HG02610 (cell line): ENCODE data around the gene ZNF319.

Source experiments
- ATAC-seq: cut with Tn5 transposase; IDR thresholded peaks from one replicate; pipeline ENCODE4 v1.9.1; 2021; ENCODE audit warnings: mild to moderate bottlenecking, moderate library complexity; ENCODE audit not compliant: unreplicated experiment

ZNF319 gene

DNA sequence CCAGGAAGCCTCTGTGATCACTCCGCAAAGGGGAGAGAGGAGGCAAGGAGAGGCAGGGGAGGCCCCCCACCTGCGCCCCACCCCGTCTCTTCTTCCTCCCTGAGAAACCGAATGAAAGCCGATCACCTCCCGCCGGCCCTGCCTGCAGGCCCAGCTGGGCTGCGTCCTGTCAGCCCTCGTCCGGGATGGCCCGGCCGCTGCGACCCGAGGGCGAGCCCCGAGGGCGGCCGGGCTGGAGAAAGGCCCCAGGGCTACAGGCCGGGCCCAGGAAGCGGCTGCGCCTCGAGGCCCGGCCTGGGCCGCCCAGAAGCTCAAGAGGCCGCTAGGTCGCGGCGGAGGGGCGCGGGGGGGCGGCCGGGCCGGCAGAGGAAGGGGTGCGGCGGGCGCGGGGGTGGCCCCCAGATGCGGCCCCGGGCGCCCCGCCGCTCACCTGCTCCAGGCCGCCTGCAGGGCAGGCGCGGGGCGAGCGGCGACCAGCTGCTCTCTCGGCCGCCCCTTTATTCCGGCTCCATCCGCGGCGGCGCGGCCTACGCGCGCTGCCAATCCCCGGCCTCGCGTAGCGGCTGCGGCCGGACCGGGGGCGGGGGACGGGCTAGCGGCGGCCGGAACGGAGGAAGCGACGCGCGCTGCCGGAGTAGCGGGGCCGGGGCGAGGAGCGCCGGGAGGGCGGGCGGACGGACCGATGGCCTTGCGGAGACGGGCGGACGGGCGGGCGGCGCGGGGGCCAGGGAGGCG, at the start of gene ZNF319:
Gene ZNF319 (minus strand): TSS at position 702 of the 735 bp plus-strand sequence. CDS start 2,407 bp downstream, outside the sequence.
- peak; percentile 18 for ATAC-seq

DNA sequence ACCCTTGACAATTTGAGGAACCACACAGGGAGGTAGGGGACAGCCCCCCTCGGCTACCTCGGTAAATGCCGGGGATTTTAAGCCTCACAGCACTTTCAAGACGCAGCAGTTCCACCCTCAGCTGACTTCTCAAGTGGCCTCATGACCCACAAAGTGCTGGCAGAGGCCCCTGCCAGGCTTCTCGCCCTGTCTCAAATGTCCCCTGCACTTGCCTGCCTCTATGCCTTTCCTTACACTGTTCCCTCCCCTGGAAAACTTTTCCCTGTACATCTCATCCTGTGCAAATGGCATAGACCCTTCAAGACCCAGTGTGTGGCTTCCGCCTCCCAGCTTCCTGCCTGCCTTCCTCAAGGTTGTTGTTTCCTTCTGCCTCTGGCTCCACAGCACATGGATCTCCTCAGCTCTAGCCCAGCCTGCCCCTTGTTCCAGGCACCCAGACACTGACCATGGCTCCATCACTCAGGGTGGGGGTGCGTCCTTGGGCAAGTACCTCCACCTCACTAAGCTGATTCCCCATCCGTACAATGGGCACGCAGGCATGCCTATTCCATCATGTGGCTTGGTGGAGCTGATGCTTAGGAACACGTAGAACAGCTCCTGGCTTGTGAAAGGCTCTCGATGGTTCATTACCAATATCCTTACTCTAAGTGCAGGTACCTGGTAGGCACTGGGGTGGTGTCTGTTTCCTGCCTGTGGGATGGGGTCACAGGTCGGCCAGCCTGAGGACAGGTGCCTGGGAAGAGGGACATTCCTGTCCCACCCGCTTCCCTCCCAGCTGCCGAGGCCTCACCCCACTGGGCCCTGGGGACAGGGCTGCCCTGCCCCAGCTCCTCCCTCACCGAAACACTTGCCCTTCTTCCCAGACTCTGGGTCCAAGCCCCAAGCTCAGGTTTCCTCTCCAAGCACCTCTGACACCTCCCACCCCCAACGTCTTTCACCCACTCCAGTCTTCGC, 49.0 kb upstream of the ZNF319 start:
- ATAC-seq, result no peak

DNA sequence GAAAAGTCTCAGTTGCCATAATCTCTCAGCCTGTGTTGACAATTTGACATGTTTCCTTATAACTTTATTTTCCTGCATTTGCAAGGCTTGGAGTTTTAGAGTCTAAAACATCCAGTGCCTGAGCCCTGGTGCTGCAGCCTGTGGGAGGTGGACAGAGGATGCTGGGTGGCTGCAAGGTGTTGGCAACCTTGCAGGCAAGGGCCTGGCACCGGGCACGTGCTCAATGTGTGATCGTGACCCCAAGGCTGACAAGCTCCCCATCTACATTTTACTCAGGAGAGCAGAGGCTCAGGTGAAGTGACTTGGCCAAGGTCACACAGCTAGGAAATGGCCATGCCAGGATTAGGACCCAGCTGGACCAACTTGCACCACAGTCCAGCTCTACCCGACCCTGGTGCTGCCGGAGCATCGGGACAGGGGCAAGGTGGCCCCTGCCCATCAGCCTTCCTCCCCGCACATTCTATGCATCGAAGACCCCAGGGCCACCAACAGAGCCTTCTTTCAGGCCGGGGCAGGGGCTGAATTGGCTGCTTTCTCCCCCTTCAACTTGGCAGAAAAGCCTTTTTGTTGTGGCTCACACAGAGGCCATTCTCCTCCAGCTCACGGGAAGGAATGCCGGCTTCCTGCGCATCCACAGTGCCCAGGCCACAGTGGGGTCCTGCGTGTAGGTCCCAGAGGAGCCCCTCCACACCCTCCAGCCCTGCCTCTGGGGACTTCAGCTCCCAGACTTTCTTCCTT, 48.2 kb upstream of the ZNF319 start:
- ATAC-seq, result no peak

DNA sequence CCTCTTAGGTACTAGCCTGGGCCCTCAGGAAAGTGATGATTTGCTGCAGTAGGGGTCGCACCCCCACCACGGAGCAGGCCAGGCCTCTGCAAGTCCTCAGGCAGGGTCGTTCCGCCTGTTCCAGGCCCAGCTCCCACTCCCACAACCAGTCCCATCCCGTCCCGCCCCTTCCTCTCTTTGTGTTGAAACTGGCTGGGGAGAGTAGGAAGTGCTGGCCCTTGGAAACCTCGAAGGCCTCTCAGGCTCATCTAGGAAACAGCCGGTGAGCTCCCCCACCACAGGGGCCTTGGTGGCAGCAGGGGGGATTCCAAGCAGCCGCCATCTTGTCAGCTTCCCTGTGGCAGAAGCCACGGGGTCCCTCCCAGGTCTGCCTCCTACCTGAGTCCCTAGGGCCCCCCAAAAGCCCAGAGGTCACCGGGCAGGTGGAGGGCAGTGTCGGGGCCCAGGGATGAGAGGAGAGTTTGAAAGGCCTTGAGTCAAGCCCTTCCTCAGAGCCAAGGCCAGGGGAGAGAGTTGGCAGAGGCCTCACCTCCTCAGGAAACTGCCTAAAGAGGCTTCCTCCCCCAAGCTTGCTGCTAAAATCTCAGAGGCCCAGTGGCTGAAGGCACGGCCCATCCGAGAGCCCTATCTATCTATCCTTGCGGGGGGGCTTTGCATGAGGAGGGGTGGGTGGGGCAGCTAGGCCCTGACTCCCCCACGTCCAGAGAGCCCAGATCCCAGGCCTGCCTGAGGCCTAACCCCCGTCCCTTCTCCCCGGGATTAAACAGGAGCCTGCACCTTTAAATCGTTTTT, 47.3 kb upstream of the ZNF319 start:
- ATAC-seq, result no peak

DNA sequence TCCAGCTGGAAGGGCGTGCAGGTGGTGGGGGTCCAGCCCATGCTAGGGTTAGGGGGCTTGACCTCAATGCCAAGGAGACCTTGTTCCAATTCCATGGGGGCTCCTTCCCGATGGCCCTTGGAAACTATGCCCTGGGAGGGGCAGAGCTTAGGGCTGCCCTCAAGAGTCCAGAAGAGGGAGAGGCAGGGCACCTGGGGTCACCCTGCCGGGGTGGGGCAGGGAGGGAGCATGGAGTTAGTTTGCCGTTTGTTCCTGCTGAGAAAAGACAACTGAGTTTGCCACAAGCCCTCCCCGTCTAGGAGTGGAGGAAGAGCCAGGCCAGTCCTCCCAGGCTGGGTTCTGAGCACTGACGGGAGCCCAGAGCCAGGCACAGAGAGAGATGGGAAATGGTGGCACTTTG, 46.5 kb upstream of the ZNF319 start:
- ATAC-seq, result no peak

DNA sequence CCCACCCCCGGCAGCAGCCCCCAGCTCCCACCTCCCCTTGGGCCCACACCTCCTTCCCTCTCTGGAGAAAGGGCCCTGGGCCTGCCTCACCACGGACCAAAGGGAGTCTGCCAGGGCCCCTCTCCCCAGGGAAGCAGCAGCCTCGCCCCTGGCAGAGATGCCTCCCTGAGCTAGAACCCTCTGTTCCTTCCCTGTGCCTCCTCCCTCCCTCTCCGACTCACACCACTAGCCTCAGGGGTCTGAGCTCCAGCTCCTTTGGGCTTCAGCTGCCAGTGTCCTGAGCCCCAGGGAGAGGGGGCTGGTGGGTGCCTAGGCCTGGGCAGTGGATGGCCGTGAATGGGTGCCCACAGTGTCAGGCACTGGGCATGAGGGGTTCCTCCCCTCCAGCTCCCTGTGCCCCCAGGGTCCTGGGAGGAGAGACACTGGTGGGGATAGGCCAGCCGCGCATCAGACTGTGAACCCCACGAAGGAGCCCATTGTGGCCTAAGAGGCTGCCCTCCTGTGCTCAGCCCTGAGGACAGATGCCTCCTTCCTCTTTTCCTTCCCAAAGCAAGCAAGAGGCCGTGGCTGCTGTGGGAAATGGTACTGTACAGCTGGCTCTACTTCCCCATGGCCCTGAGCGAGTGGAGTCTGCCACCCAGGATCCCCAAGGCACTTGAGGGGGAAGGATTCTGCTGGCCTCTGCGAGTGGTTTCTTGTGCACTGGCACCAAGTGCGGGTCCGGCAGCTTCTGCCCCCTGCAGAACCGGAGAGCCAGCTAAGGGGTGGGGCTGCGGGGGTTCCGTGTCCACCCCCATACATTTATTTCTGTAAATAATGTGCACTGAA, 45.8 kb upstream of the ZNF319 start:
- no peak for ATAC-seq

- no peak for ATAC-seq
These were observed 44.6 kb upstream of the ZNF319 start for GRCh38 chr16:58045096-58045495.

GRCh38 chr16:58044266-58045019, 44.0 kb upstream of the ZNF319 start:
- no peak for ATAC-seq

GRCh38 chr16:58043571-58044155, 43.2 kb upstream of the ZNF319 start:
- ATAC-seq, result no peak

- ATAC-seq, result no peak
These were observed 42.5 kb upstream of the ZNF319 start for GRCh38 chr16:58042886-58043515.

- no peak for ATAC-seq
These were observed 41.8 kb upstream of the ZNF319 start for GRCh38 chr16:58042001-58042885.

DNA sequence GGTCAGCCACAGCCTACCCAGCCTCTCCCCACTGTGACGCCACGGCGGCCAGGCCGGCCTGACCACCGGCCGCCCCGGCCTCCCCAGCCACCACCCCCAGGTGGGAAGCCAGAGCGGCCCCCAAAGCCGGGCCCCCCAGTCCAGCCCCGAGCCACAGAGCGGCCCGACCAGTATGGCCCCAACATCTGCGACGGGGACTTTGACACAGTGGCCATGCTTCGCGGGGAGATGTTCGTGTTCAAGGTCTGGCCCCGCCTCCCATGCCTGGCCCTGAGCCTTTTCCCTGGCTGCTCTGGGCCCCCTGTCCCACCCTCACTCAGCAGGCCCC, 41.1 kb upstream of the ZNF319 start:
- no peak for ATAC-seq

DNA sequence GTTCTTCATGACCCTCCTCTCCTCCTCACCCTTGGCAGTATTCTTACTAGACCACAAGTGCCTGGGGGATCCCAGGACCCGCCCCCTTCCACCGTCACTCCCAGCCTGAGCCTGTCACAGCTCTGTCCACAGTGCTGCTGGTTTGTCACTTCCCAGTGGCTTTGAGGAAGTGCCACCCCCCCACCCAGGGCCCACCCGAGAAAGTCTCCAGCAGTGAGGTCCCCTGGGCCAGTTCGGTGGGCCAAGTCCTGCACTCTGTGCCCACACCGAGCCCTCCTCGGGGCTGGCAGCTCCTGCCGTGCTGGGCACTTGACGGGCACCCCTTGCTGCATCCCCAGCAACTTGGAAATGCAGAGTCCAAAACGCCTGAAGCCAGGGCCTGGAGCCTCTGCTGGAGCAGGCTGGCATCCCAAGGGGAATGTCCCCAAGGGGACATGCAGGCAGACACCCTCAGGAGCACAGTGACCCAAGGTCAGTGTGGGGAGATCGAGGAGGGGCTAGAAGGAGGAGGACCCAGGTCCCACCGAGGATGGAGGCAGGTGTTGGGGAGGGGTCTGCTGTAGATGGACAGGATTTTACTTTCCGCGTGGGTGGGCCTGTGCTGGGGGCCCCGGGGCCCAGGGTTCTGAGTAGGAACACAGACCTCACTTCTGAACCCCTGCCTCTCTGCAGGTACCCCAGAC, 40.6 kb upstream of the ZNF319 start:
- ATAC-seq, result no peak

DNA sequence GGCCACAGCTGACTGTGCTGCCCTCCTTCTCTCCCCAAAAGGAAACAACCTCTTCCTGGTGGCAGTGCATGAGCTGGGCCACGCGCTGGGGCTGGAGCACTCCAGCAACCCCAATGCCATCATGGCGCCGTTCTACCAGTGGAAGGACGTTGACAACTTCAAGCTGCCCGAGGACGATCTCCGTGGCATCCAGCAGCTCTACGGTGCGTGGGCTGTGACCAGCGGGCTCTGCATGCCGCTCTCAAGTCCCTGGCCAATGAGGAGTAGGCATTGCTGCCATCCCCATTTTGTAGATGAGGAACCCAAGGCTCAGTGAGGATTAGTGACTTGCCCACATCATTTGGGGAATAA, 40.0 kb upstream of the ZNF319 start:
- no peak for ATAC-seq

GRCh38 chr16:58039829-58040495, 39.5 kb upstream of the ZNF319 start:
- ATAC-seq, result no peak

DNA sequence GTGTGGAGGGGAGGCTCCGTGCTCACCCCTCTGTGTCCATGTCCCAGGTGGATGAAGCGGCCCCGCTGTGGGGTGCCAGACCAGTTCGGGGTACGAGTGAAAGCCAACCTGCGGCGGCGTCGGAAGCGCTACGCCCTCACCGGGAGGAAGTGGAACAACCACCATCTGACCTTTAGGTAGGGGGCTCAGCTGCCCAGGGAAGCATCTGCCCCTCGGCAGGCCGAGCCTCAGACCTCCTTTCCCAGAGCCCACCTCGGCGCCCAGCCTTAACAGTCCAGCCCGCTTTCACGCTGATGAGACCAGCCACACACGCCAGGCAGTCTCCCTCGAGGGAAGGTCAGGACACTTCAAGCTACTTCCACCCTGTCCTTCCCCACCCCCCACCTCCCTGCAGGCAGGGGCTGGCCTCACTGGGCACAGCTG, 37.8 kb upstream of the ZNF319 start:
- ATAC-seq, result no peak
